HG03342 (cell line): ENCODE data around the gene LCE2A.

ENCODE experiments used
- ATAC-seq: cut with Tn5 transposase; IDR thresholded peaks from one replicate; pipeline ENCODE4 v1.9.1; 2021; ENCODE audit warnings: mild to moderate bottlenecking, moderate library complexity; ENCODE audit not compliant: unreplicated experiment

The LCE2A gene

GRCh38 chr1:152741656-152742055 lies 43.5 kb downstream of the LCE2A start:
- no peak for ATAC-seq

- ATAC-seq, result no peak
Measured at GRCh38 chr1:152743371-152744145, 45.4 kb downstream of the LCE2A start.

GRCh38 chr1:152745289-152745704 lies 47.2 kb downstream of the LCE2A start:
- ATAC-seq, result no peak

GRCh38 chr1:152745765-152746444 lies 47.8 kb downstream of the LCE2A start:
- no peak for ATAC-seq

- no peak for ATAC-seq
Measured at GRCh38 chr1:152747831-152748230, 49.7 kb downstream of the LCE2A start.
